H1 (cell line): ENCODE results near the gene ATP13A2. TPM values are rescaled to one million over a fixed set of nuclear protein-coding genes. Genes with fewer than 3 reads are reported as not detected.

ENCODE experiments used
- ASH2L ChIP-seq: fragments of 200-600, 300-600 bp; sonication (generic); IDR thresholded peaks from one replicate; pipeline ENCODE4 v1.7.1; 2017; ENCODE audit warnings: low read length
- CBX8 ChIP-seq: fragments of 300-800, 300-1000 bp; sonication (generic); IDR thresholded peaks from 2 replicates; pipeline ENCODE4 v1.7.1; 2016; ENCODE audit warnings: low read depth, low read length, borderline replicate concordance
- CHD2 ChIP-seq: IDR thresholded peaks from 2 replicates; pipeline ENCODE4 v1.6.1; 2012; ENCODE audit warnings: low read length, improper control_type of control experiment
- CREB1 ChIP-seq: IDR thresholded peaks from 2 replicates; pipeline ENCODE4 v1.6.1; 2012; ENCODE audit warnings: inconsistent platforms
- EGR1 ChIP-seq: IDR thresholded peaks from 2 replicates; pipeline ENCODE4 v1.6.1; 2011; ENCODE audit warnings: low read depth, low read length, borderline replicate concordance
- HDAC2 ChIP-seq, 2 experiments: fragments of 300-600 bp in 1 of 2; sonication (generic) in 1 of 2; IDR thresholded peaks; 2 replicates each; pipeline ENCODE4 v1.6.1; 2011 to 2012; ENCODE audit warnings: low read depth in 2 of 2, low read length in 2 of 2, mild to moderate bottlenecking in 2 of 2, moderate library complexity in 2 of 2, borderline replicate concordance in 1 of 2, inconsistent platforms in 1 of 2
- JUND ChIP-seq: IDR thresholded peaks from 2 replicates; pipeline ENCODE4 v1.6.1; 2011; ENCODE audit warnings: mild to moderate bottlenecking, improper control_type of control experiment, low read length
- KDM4A ChIP-seq: IDR thresholded peaks from one replicate; pipeline ENCODE4 v1.7.1; 2012; ENCODE audit warnings: low read depth, mild to moderate bottlenecking, moderate library complexity, low read length, inconsistent platforms; ENCODE audit not compliant: severe bottlenecking
- POLR2A ChIP-seq, 2 experiments: IDR thresholded peaks; 1 replicate in 1 of 2; 2 replicates in 1 of 2; pipeline ENCODE4 v1.6.1; 2011; ENCODE audit warnings: low read depth in 2 of 2, low read length in 2 of 2, mild to moderate bottlenecking in 2 of 2; ENCODE audit errors: control extremely low read depth in 1 of 2
- POU5F1 ChIP-seq: IDR thresholded peaks from 2 replicates; pipeline ENCODE4 v1.6.1; 2011; ENCODE audit warnings: low read depth, mild to moderate bottlenecking, low read length, moderate library complexity
- RFX5 ChIP-seq: IDR thresholded peaks from 2 replicates; pipeline ENCODE4 v1.6.1; 2011; ENCODE audit warnings: low read depth, low read length, improper control_type of control experiment, borderline replicate concordance
- RXRA ChIP-seq: IDR thresholded peaks from 2 replicates; pipeline ENCODE4 v1.6.1; 2011; ENCODE audit warnings: low read depth, mild to moderate bottlenecking, low read length, moderate library complexity; ENCODE audit not compliant: insufficient read depth
- SIN3A ChIP-seq, 2 experiments: IDR thresholded peaks in 1 of 2; conservative IDR thresholded peaks in 1 of 2; 2 replicates each; pipeline ENCODE4 v1.6.1; 2011 to 2012; ENCODE audit warnings: low read length in 2 of 2, improper control_type of control experiment in 1 of 2, low read depth in 1 of 2, mild to moderate bottlenecking in 1 of 2
- SIX5 ChIP-seq: IDR thresholded peaks from 2 replicates; pipeline ENCODE4 v1.6.1; 2011; ENCODE audit warnings: mild to moderate bottlenecking, low read depth, low read length
- SP1 ChIP-seq: IDR thresholded peaks from 2 replicates; pipeline ENCODE4 v1.6.1; 2011; ENCODE audit warnings: low read depth, low read length
- polyA plus RNA-seq, 7 experiments: library from polyadenylated mRNA; depleted of rRNA in 3 of 7; stranded (reverse) in 5 of 7; unstranded in 2 of 7; fragments of >200 nt in 5 of 7; fragments of 200-250 nt in 2 of 7; gene quantifications; 1 replicate in 5 of 7; 2 replicates in 1 of 7; 4 replicates in 1 of 7; pipeline versions ENCODE4 v1.2.1 to v1.2.3, GENCODE V29; 2011 to 2013; ENCODE audit warnings: missing spikeins in 2 of 7, mixed read lengths in 2 of 7
- total RNA-seq: library from RNA; stranded (reverse); fragmentation: NEBNext Ultra II Directional; extraction: Animal tissue kit (Norgen Biotek cat#: 25700); gene quantifications from 2 replicates; pipeline ENCODE4 v1.2.1, GENCODE V29; 2021
- TF ChIP-seq, protein P1 (sequence below): IDR thresholded peaks from 2 replicates; pipeline ENCODE4 v1.6.1; 2011; ENCODE audit warnings: low read depth, mild to moderate bottlenecking, low read length; ENCODE audit not compliant: insufficient read depth
- TF ChIP-seq, protein P2 (sequence below): IDR thresholded peaks from 2 replicates; pipeline ENCODE4 v1.6.1; 2012; ENCODE audit warnings: inconsistent platforms
- TF ChIP-seq, protein P3 (sequence below): IDR thresholded peaks from 2 replicates; pipeline ENCODE4 v1.6.1; 2012; ENCODE audit warnings: inconsistent platforms

Gene ATP13A2
- total and polyA plus RNA-seq, 2 of the 8 experiments (the other 6 are each of a cell fraction or from before 2014, with no cell fraction given): 82.1 to 83.6 TPM

DNA sequence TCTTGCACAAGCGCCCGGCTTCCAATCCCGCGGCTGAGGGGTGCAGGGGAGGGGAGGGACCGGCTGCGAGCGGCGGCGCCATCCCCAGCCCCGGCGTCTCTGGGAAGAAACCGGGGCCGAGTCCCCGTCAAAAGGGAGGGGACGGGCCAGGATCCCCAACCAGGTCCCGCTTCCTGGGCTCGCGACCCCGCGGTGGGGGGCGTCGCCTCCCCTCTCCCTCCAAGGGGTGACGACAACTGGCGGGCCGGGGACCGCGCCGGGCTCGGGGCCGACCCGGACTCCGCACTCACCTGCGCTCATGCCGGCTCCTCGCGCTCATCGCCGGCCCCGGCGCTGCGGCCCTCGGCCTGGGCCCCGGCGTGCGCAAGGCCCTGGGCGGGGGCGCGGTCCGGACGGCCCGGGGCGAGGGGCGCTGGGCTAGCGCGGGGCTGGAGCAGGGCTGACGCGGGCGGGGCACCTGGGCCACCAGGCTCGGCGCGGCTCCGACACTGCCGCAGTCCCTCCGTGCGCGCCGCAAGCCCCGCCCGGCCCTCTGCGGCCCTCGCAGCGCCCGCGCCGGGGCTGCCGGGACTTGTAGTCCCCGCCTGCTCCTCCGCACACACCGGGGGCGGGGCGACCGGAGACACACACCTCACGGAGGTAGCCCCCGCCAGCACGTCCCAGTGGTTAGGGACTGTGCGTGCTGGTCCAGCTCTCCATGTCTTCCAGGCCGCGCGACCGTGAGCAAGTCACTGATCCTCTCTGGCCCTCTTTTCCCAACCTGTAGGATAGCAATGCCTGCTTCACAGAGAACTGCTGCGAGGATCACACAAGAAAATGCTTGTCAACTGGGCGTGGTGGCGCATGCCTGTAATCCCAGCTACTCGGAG, at the start of gene ATP13A2 (continued):
- no peak for TF ChIP-seq CHD2
- TF ChIP-seq, protein P1, sequence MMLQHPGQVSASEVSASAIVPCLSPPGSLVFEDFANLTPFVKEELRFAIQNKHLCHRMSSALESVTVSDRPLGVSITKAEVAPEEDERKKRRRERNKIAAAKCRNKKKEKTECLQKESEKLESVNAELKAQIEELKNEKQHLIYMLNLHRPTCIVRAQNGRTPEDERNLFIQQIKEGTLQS: no peak
- peak; percentile 77 for TF ChIP-seq CREB1
- TF ChIP-seq, protein P2, sequence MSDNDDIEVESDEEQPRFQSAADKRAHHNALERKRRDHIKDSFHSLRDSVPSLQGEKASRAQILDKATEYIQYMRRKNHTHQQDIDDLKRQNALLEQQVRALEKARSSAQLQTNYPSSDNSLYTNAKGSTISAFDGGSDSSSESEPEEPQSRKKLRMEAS: peak; percentile 61
- peak; percentile 0 to 16; a peak in 2 of 4 replicates for TF ChIP-seq SIN3A (conservative IDR thresholded peaks at IDR 0.05 in 1 of 2, IDR thresholded peaks at IDR 0.05 in 1 of 2; ENCODE audit: low read depth in 1 of 2, low read length in 2 of 2)
- peak; percentile 25; the same call in 1 of the 2 replicates for TF ChIP-seq JUND
- TF ChIP-seq, protein P3, sequence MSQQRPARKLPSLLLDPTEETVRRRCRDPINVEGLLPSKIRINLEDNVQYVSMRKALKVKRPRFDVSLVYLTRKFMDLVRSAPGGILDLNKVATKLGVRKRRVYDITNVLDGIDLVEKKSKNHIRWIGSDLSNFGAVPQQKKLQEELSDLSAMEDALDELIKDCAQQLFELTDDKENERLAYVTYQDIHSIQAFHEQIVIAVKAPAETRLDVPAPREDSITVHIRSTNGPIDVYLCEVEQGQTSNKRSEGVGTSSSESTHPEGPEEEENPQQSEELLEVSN: no peak
- peak; percentile 43; the same call in 1 of the 2 replicates for TF ChIP-seq SP1
- peak in 1 of 2 experiments; percentile 34; a peak in 1 of 3 replicates for TF ChIP-seq POLR2A (IDR thresholded peaks at IDR 0.05; ENCODE audit: control extremely low read depth in 1 of 2, low read depth in 2 of 2, low read length in 2 of 2)
- no peak for TF ChIP-seq POU5F1
- TF ChIP-seq CBX8: no peak
- no peak for TF ChIP-seq RFX5
- 0 out of 4 replicates have a peak, but pooled peaks of 1 of the 2 experiments have one; percentile 34 for TF ChIP-seq HDAC2 (IDR thresholded peaks at IDR 0.05; ENCODE audit: borderline replicate concordance in 1 of 2, low read depth in 2 of 2, low read length in 2 of 2)
- no peak for TF ChIP-seq RXRA
- TF ChIP-seq KDM4A: peak; percentile 96
- peak; percentile 46 for TF ChIP-seq ASH2L
- no peak for TF ChIP-seq EGR1
- peak; percentile 68 for TF ChIP-seq SIX5
